HG03571 (cell line): ENCODE measurements around the gene ACSF2.
"Not testable (repeated sequence)": the region's sequence is repeated elsewhere in the genome, so short reads cannot be mapped to it uniquely, and the experiment has no call there.

Experiments
- ATAC-seq: cut with Tn5 transposase; IDR thresholded peaks from one replicate; pipeline ENCODE4 v1.9.1; 2021; ENCODE audit not compliant: unreplicated experiment

ACSF2 gene, protein sequence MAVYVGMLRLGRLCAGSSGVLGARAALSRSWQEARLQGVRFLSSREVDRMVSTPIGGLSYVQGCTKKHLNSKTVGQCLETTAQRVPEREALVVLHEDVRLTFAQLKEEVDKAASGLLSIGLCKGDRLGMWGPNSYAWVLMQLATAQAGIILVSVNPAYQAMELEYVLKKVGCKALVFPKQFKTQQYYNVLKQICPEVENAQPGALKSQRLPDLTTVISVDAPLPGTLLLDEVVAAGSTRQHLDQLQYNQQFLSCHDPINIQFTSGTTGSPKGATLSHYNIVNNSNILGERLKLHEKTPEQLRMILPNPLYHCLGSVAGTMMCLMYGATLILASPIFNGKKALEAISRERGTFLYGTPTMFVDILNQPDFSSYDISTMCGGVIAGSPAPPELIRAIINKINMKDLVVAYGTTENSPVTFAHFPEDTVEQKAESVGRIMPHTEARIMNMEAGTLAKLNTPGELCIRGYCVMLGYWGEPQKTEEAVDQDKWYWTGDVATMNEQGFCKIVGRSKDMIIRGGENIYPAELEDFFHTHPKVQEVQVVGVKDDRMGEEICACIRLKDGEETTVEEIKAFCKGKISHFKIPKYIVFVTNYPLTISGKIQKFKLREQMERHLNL

DNA sequence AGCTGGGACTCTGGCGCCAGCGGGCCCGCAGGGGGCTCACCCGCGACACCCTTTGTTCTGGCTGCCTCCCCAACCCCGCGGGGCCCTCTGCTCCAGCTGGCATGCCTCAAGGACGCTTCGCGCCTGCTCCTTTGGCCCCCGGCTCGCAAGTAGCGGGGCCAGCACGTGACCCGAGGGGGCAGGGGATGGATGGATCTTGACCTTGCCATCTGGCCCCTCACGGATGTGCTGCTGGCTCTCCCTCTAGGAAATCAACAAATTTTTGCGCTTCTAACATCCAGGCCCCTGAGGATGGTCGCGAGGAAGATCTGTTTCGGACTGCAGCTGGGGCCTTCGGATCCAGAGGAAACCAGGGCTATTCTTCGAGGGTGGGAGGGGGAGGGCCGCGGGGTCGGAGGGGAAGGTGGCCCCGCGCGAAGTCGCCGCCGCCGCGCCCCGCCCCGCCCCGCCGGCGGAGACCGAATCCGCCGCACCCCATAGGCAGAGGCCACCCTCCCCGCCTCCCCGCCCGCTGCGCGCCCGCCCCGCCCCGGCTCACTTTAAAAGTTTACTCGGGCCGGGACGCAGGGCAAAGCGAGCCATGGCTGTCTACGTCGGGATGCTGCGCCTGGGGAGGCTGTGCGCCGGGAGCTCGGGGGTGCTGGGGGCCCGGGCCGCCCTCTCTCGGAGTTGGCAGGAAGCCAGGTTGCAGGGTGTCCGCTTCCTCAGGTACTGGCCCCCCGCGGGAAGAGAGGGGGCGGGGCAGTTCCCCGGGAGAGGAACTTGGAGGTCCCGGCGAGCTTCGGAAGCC is at the start of gene ACSF2:
ACSF2 (plus strand) TSS at position 537 of the 790 bp plus-strand sequence; CDS start at position 581, 44 bp downstream.
- no peak for ATAC-seq

DNA sequence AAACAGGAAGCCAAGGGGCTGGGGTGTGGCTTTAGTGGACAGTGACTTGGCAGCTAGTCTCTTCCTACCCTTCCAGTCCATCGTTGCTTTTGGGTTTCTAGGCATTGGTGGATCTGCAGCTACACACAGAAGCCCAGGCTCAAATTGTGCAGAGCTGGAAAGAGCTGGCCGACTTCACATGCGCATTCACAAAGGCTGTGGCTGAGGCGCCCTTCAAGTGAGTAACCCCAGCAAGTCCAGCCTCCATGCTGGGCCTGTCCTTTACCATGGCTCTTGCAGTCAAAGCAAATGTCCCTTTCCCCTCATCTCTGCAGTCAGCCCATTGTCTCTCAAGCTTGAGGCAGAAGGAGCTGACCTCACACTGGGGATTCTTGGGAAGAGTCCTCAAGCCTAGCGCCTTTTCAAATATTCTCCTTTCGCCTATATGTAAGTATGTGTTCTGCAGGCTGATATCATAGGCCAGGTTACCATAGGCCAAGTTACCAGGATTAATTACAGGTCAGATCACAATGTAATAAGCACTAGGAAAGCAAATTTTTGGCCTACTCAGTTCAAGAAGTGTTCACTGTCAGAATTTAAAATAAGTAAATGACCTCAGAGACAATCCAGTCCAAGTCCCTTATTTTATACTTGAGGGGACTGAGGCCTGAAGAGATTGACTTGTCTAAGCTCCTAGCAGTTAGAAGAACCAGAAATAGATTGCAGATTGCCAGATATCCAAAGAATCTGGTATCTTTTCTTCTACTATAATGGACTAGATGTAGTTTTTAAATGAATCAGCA is 46.5 kb upstream of the ACSF2 start:
- ATAC-seq: no peak

DNA sequence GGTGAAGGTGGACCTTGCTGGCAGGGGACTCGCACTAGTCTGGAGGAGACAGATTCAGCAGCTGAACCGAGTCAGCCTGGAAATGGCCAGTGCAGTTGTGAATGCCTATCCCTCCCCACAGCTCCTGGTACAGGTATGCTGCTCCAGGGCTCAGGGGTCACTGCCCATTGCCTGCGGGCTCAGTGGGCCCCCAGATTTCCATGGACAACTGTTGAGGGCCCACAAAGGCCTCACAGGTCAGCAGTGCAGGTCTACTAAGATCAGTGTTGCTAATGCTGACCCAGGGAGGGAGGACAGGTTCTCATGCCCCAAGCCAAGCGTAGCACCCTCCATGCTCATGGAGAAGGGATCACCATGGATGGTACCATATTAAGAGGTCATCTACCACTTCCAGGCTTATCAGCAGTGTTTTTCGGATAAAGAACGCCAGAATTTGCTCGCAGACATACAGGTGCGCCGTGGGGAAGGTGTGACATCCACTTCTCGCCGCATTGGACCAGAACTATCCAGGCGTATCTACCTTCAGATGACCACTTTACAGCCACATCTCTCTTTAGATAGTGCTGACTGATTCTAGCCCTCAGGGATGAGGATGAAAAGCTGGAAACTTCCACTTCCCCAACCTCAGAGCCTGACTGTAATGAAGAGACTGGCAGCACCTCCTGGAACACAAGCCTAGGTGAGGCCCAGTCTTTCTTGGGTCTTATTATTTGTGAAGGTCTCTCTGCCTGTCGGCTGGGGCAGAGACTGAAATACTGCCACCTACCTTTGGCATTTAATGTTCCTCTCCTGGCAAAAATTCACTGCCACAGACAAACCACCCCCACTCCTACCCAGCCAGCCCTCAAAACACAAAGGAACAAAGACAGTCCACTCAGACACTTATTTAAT is 45.4 kb upstream of the ACSF2 start:
- ATAC-seq: no peak

DNA sequence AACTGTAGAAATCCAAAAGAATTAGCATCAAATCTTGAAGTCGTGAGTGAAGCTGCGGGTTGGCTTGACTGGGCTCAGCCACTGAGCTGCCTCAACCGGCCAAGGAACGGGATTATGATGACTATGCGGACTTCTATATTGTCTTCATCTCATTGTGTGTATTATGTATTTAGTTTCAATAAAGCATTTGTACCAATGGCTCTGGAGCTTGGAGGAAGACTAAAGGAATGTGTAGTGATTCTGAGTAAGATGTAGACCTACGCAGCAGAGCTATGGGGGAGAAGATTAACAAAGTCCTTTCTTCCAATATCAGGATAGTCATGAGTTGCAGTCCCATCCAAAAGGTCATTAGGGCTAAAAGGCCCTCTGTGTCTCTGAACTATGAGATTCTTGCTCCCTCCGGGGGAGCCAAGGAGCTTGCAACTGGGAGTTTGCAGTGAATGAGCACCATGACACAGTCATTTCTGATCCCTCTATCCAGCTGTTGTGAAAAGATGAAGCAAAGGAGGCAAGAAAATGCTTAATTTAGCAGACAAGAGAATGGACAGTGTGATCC is 44.7 kb upstream of the ACSF2 start:
- ATAC-seq: no peak

DNA sequence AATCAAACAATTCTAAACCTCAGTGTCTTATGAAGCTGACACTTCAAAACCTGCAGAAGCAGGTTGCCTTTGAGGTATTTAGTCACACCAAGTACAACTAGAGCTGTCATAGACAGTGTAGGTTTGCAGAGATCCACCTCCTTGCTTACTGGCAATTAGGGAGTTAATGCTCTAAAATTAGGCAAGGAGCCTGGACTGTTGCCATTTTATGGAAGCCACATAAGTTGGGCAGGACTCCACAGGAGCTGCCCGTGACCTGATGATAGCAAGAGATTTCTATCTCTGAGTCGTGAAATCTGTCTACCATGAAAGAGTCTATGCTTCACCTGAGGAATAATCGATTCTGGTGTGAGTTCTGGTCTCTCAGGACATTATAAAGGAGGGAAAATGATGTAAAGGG is 44.1 kb upstream of the ACSF2 start:
- no peak for ATAC-seq

DNA sequence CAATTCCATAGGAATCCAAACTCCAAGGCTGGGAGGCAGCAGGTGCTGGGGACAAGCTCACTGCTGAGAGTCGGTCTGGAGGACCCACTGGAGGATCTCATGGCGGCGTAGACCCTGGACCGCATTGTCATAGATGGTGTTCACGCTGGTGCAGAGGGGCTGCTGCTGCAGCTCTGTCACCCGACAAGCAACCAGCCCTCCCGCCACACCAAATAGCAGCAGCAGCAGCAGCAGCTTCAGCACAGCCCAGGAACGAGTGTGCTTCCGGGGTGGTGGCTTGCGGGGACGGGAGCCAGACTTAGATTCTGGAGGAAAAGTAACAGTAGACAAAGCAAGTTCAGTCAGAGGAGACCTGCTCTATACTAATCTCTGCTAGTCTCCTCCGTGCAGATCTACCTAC is 43.1 kb upstream of the ACSF2 start:
- no peak for ATAC-seq

DNA sequence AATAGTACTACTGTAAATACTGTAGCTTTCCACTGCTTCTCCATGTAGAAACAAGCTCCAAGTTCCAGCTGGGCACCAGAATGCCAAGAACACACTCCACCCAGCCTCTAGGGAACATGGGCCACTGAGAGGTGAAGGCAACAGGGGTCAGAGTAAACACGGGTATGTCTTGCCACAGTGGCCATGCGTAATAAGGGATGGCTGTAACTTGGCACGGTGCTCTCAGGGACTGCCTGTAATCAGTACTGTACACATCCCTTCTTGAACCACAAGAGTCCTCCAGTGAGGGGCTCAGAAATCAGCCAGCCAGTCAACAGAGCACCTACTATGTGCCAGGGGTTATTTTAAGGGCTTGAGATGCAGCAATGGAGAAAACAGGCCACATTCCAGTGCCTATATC is 39.5 kb upstream of the ACSF2 start:
- no peak for ATAC-seq

DNA sequence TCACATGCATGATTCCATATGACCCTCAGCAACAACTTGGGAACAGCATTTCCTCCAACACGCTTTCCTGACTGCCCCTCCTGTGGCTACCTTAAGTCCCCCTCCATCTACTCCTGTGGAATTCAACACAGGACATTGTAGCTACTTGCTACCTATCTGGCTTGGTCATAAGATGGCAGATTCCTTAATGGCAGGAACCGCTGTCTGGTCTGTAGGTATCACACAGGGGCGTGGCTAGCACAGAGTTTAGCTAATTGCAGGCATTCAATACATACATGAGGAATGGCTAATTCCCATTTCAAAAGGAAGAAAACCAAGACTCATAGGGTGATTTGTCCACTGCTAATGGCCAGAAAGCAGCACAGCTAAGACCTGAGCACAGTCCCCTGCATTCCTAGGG is 37.3 kb upstream of the ACSF2 start:
- no peak for ATAC-seq

DNA sequence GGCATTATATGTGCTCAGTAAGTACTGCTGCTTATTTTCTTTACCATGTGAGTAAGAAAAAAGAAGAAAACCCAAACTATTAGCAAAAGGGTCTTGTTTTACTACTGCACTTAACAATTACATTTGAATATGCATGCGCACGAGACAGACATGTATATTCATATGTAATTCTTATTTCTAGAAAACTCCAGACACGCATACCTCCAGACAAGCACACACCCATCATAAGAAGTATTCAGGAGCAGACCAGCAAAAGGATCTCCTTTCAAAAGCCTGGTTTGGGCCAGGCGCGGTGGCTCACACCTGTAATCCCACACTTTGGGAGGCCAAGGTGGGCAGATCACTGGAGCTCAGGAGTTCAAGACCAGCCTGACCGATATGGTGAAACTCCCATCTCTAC is 36.5 kb upstream of the ACSF2 start:
- ATAC-seq: no peak

DNA sequence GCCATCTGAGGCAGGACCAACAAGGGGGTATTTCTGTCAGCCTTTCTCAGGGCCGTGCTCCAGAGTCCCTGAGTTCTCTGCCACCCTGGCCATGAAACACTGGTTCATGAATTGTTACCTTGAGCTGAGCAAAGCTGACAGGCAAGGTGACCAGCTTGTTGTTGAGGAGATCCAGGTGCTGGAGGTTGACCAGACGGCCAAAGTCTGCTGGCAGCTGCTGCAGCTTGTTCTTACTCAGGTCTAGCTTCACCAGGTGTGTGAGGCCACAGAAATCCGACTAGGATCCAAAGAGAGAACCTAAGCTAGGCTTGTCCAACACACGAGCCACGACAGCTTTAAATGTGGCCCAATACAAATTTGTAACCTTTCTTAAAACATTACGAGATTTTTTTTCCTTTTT is 33.4 kb upstream of the ACSF2 start:
- ATAC-seq: no peak

DNA sequence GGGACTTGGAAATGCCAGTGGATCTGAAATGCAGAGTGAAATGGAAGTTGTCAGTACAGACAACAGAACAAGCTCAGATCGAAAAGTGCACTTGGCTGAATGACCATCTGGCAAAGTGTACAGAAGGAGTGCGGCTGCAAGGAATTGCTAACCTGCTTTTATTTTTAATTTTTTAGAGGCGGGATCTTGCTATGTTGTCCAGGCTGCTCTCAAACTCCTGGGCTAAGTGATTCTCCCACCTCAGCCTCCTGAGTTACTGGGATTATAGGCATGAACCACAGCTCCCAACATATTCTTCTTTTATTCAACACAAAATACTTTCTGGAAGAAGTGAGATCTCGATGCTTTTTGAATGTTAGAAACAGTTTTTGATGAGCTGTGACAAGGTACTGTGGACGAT is 32.3 kb upstream of the ACSF2 start:
- no peak for ATAC-seq

DNA sequence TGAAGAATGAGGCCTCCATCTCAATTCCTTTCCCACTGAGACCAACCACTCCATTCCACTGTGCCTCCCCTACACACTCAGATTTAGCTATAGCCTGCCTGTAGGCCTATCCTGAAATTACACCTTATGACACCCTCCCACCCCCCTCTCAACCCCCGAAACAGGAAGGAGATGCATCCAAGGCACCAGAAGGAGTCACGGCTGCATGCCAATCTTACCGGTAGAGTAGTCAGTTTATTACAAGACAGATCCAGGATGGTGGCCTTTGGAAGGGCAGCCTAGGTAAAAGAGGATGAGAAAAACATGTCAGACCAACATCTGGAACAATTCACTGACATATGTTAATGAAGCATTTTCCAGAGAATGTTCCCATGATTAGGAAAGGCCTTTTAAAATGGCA is 31.3 kb upstream of the ACSF2 start:
- ATAC-seq: no peak

DNA sequence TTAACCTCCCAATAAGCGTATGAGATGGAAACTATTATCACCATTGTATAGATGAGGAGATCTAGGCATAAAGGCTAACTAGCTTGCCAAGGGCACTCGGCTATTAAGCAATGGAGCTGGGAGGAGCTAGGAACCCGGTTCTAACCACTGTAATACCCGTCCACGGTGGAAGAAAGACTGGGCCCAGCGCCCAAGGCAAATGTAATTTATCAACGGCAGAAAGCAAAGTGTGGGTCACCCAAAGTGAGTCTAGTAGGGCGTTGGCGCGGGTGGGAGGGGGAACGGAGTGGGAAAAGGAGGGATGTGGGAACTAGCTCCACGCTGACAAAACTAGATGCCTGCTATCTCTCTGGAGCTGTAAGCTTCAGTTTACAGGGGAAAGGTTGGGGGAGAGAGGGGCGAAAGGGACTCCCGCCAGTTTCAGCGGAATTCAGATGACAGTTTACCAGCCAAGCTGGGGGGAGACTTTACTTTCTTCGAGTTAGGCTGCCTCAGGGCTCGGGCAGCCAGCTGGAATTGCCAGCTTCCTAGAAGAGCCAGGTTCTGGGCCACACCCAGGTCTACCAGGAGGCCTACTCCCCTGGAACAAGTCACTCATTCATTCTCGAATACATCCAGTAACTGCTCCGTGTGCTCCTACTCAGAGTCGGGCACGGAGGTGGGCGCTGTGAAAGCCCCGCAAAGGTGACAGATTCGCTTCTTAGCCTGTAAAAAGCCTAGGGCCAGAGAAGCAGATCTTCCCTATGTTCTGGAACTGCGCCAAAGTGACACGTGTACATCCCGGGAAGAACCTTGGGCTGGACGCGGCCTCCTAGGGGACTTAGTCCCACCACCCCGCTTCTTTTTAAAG is 29.5 kb upstream of the ACSF2 start:
- no peak for ATAC-seq

DNA sequence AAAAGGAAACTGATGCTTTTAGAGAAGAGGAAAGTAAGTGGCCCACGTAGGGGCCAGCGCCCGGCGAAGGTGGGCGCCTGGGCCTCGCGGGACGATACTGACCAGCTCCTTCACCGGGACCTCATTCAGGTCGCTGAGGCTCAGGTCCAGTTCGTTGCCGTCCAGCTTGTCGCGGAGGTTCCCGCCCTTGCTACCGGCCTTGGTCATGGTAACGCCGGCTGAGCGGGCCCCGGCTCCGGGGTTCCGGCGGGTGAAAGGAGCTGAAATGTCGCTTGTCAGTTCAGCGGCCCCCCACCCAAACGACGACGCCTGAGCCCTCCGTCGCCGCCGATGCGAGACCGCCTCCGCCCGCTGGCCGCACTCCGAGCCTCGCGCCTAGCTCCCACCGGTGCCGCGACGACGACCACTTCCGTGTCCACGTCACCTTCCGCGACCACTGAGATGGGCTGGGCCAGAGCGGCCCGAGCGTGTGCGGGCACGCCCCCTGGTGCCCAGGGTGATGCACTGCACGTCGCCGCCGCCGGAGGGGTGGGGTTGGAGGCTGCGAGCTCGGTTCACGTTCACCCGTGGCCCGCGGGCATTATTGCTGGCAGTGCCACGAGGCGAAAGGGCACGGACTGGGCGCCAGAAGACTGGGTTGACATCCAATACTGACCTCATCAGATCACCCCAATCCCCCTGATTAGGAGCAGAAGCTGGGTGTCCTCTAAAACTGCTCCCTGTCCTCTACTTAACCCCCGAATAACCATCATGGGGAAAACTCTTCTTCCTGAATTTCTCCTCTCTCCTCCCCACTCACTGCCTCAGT is 28.7 kb upstream of the ACSF2 start, which contains the start of gene LRRC59:
LRRC59 (minus strand) TSS at position 413 of the 808 bp plus-strand sequence; CDS start at position 207, 206 bp downstream.
- peak; percentile 92 for ATAC-seq

DNA sequence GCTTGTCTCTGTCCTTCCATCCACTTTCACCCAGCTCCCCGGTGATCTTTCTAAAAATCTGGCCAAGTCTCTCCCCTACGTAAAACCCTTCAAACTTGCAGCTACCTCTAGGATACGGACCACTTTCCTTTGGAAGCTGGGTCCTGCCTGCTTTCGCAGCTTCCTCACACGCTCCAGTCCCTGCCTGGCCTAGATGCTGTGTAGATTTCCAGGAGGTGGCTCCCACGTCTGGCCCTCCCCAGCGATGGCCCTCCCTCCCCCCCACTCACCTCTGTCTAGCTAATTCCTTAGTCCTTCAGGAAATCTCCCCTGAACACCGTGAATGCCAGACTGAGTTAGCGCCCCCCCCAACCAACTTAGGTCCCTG is 28.1 kb upstream of the ACSF2 start:
- no peak for ATAC-seq

DNA sequence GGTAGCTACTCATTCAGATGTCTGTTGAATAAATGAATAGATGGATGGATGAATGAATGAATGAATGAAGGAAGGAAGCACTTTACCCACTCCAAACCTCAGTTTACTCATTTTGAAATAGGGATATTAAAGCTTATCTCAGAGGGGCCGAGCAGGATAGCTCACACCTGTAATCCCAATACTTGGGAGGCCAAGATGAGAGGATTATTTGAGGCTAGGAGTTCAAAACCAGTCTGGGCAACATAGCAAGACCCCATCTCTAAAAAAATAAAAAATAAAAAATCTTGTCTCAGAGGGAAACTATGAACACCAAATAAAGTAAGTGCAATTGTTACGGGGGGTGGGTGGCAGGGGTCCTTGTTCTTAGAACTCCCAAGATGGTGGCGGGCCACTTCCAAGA is 27.3 kb upstream of the ACSF2 start:
- ATAC-seq: not testable (repeated sequence)

DNA sequence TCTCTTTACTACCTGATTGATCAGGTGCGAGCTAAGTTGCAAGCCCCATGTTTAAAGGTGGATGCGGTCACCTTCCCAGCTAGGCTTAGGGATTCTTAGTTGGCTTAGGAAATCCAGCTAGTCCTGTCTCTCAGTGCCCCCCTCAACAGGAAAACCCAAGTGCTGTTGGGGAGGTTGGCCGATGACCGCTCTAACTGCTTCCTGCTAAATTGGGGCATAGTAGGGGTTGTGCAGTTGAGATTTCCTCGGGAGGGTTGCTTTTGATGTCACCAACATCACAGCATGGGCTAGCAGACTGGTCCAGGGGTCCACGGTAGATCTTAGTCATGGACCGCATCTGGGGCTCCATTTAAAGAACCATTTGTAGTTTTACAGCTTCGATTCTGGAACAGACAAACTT is 26.4 kb upstream of the ACSF2 start:
- ATAC-seq: not testable (repeated sequence)

DNA sequence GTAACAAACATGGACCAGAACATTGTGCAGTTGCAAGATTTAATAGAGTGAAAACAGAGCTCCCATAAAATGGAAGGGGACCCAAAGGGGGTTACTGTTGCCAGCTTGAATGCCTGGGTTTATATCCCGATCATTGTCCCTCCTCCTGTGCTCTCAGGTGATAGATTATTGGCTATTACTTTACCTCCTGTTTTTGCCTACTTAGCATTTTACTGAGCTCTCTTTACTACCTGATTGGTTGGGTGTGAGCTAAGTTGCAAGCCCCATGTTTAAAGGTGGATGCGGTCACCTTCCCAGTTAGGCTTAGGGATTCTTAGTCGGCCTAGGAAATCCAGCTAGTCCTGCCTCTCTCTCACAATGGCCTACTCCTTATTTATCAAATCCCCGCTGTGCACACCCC is 20.7 kb upstream of the ACSF2 start:
- ATAC-seq: not testable (repeated sequence)
